Stromal cell of bone marrow (primary cell): Measurements from ENCODE around the gene PDGFB.
A peak's percentile ranks its signal among the peaks of the same experiment; 100 is the strongest.

Experiments used
- DNase-seq: peaks from one replicate; pipeline ENCODE4 v3.0.0-alpha.2; 2012; ENCODE audit warnings: low read depth

PDGFB gene

GRCh38 chr22:39244496-39245129 is at the start of gene PDGFB:
TSS of gene PDGFB (minus strand) at chr22:39244982. CDS start at chr22:39243963, 1,019 bp downstream.
- no peak for DNase-seq

DNA sequence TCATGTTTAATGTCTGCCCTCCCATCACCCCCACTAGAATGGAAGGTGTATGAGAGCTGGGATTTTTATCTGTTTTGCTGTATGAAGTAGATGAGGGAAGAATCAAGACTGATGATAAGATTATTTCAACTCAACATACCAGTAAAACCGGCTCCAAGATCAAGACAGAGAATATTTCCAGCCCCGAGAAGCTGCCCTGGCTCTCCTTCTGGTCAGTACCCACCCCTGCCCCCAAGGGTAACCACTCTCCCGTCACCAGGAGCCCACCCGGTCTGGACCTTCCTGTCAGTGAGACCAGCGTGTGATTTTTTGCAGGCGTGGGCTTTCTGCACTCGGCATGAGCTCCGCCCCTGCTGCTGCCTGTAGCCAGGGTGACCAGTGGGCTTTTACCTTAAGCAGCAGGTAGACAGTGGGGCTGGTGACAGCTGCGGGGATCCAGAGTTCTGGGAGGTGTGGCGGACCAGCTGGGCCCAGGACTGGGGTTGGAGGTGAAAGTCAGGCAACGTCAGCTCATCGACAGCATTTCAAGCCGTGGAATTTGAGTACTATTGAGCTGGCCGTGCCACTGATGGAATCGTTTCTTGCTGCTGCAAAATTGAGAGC is 49.1 kb upstream of the PDGFB start:
- no peak for DNase-seq

DNA sequence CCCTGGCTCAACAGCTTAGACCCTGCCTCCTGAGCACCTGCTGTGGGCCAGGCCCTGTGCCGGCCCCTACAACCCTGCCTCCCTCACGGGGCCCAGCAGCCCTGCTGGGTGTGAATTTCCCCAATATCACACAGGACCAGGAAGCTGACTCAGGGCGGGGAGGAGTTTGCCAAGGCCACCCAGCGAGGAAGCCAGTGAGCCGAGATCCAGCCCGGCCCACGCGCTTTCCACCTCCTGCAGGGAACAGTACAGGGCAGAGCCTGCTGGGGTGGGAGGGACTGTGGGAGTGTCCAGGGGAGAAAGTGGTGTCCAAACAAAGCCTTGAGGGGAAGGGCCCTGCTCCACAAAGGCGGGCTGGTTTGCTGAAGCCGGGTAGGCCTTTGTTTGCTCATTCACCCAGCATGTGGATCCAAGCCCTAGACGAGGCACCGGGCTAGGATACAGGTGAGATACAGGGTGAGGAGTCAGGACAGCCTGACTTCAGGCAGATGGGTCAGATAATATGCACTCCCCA is 47.8 kb upstream of the PDGFB start:
- DNase-seq, result peak; percentile 77

GRCh38 chr22:39292031-39292462 is 47.3 kb upstream of the PDGFB start:
- no peak for DNase-seq

DNA sequence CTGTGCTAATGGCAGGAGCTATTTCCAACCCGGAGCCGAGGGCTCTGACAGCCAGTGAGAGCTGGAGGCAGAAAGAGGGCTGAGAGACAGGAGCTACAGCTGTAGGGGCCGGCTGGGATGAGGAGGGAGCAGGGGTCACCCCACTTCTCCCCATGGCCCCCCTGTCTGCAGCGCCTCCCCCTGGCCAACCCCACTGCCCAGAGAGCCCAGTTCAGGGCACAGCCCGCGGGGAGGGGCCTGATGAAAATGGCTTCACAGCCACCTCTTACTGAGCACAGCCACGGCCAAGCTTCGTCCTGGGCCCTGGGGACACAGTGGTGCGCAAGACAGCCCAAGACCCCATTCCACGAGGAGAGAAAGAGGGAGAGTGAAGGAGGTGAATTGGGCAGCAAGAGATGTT is 46.7 kb upstream of the PDGFB start:
- no peak for DNase-seq

GRCh38 chr22:39290724-39291161 is 46.0 kb upstream of the PDGFB start:
- no peak for DNase-seq

DNA sequence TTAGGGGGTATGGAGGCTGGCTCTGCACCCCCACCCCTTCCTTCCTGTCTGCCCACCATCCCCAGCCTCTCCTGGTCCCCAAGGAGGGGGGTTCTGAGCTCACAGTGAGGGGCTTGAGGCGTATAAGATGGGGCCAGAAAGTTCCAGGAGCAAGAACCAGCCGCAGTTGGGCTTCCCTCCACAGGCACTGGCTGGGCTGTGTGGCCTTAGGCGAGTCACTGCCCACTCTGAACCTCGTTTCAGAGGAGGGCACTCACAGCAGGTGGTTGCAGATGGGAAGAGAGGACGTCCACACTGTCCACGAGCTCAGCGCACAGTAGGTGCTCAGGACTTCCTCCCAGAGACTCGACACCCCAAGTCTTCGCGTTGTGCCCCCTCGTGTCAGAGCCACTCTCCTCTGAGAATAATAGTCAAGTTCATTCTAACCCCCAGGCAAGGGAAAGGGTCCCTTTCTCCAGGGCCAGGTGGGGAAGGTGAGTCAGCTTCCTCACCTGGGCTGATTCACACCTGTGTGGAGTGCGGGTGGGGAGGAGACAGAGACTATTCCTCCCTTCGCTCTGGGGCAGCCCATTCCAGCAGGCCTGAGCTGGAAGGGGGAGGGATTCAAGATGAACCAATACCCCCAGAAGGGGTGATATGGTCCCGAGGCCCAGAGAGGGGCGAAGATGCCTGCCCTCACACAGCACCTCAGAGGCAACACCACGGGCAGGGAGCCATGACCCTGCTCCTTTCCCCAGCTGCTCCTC is 45.4 kb upstream of the PDGFB start:
- no peak for DNase-seq

GRCh38 chr22:39289533-39289932 is 44.8 kb upstream of the PDGFB start:
- DNase-seq, result no peak

DNA sequence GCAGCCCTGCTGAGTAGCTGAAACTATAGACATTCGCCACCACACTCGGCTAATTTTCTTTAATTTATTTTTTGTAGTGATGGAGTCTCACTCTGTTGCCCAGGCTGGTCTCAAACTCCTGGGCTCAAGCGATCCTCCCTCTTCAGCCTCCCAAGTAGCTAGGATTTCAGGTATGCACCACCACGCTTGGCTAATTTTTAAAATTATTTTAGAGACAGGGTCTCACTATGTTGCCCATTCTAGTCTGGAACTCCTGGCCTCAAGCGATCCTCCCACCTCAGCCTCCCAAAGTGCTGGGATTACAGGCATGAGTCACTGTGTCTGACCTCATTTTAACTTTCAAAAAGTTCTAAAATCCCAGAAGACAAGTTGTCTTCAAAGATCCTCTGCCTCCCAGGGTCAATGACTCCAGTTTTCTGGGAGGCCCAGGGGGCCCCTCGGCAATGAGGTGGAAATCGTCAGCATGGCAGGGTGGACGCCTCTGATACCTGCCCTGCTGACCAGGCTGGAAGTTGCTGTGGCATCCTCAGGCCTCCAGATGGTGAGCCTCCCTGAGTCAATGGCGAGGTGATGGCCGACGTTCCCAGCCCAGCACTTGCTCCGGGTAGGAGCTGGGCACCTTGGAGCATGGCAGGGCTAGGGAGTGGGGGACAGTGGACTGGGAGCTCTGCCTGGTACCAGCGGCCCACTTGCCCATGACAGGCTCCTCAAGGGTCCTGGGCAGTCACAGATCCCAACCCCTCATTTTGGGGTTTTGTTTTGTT is 43.5 kb upstream of the PDGFB start:
- no peak for DNase-seq

DNA sequence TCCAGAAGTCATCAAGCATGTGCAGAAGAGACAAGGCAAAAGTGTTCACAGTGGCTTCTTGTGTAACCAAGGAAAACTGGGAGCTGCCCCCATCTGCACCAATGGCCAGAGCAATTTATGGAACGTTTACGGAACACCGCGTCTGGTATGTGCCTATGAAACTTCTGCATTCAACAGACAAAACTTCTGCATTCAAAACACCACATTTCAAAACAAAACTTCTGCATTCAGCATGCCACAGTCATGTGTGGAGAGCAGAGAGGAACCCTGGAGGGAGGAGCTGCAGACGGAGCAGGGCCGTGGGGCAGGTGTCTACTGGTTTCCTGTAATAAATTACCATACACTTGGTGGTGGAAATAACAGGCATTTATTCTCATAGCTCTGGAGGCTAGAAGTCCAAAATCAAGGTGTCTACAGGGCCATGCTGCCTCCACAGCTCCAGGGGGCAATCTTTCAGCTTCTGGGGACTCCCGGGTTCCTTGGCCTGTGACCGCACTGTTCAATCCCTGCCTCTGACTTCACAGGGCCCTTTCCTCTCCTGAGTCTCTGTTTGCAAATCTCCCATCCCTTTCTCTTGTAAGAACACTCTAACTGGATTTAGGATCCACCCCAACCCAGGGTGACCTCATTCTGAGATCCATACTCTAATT is 42.4 kb upstream of the PDGFB start:
- no peak for DNase-seq

- no peak for DNase-seq
Observed at GRCh38 chr22:39284983-39285382, 40.2 kb upstream of the PDGFB start.

DNA sequence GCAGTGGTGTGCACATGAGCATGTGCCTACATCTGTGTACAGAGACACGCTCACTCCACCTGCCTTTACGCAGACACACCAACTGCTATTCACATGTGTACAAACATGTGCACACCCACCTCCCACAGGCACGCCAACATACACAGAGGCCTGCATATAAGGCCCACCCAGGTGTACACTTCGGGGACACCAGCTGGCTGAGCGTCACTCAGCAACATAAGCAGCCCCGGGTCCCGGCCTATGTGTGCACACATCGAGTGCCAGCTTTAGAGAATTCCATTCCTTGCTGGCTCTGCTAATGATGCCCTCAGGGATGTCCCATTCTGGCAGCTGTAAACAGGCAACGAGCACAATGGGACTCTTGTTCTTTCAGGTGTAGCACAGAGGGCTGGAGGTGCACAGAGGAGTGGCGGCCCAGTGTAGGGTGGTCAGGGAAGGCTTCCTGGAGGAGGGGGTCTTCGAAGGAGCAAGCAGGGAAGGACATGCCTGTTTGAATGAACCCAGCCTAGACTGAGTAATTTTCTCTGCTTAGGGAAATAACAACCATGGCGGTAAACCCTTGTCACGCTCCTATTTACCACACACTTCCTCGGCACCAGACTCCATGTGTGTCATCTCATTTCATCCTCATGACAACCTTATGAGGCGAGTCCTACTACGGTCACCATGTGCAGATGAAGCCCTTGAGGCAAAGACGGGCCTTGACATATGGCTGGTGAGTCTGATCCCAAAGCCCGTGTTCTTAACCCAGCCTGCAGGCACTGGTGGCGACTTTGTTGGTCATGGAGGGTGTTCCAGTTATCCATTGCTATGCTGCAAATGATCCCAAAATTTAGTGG is 39.6 kb upstream of the PDGFB start:
- DNase-seq, result no peak

DNA sequence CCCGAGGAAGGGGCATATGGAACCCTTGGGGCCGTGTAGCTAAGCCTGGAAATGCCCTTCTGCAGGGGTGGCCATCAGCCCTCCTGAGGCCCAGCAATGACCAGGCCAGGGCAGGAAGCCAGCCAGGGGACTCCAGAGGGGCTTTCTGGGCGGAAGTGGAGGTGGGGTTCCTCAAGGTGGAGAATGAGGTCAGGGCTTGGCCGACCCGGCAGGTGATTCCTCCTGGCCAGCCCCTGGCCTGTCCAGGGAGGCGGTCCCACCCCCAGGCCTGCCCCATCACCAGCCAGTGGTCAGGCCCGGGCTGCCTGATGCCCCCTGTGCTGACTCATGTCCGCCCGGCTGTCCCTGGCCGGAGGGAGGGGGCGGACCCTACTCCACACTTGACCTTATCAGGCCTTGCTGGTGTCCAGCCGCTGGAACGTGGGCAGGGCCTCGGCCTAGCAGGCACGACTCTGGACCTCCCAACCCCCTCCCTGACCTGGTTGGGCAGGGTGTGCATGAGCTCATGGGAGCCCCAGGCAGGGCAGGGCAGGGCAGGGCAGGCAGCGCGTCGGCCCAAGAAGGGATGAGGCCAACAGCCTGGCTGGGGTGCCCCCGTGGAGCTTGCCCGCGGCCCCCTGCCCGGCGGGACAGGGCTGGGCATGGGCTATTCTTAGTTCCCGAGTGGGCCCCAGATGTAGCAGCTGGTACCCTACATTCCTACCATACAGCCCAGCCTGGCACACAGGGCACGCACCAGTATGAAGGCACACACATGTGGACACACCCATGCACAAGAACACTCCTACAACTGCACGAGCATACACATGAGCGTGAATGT is 38.8 kb upstream of the PDGFB start:
- no peak for DNase-seq

GRCh38 chr22:39282645-39283321 is 38.0 kb upstream of the PDGFB start:
- no peak for DNase-seq

DNA sequence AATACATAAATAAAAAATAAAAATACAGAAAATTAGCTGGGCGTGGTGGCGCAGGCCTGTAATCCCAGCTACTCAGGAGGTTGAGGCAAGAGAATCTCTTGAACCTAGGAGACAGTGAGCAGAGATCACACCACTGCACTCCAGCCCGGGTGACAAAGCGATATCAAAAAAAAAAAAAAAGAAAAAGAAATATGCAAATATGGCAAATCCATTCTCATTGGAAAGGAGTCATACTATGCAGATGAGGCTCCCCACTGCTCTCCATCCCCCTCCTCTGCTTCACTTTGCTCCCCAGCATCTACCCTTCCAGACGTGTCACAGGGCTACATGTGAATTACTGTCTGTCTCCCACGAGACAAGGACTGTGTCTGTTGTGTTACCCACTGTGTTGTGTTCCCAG is 36.3 kb upstream of the PDGFB start:
- DNase-seq, result no peak

DNA sequence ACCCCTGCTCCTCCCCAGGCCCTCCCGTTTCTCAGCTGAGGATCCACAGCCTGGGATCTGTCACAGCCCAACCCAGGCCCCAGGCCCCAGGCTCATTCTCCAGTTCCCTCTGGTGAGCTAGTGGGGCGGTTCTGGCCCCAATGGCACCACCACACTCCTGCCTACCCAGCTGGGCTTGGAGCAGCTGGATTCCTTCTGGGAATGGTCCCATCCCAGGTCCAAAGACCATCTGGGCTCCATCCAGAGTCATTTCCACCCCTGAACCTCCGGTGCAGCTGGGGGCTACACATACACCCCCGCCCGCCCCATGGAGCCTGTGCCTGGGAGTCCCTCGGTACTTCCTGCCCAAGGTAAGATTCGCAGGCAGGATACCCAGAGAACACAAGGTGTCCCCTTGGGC is 35.5 kb upstream of the PDGFB start:
- DNase-seq, result no peak

- no peak for DNase-seq
Observed at GRCh38 chr22:39279170-39279850, 34.5 kb upstream of the PDGFB start.

DNA sequence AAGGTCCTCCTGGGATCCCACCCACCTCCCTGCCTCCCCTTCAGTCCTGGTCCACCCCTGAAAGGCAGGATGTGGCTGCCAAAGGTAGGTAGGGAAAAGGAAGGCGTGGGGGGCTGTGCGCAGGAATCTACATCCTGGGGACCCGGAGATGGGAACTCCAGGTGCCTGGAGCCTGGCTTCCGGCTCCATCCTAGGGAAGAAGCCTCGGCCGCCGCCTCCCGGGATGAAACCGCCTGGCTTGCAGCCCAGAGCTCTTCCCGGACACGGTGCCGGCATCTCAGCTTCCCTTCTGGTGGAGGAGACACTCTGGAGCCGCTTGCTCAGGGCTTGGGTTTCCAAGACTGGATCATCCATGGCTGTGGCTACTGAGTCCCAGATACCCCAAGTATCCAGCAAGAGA is 33.3 kb upstream of the PDGFB start:
- no peak for DNase-seq

GRCh38 chr22:39277142-39277607 is 32.4 kb upstream of the PDGFB start:
- peak; percentile 34 for DNase-seq
